CD4-positive, alpha-beta T cell treated with Interleukin-21 for 1 hour (primary cell): Measurements from ENCODE around the gene TAF5L.

Experiments
- DNase-seq: peaks from one replicate; pipeline ENCODE4 v3.0.0-alpha.2; 2020

TAF5L gene

GRCh38 chr1:229625915-229626831 lies at the start of gene TAF5L, which contains the start of gene URB2:
Gene TAF5L (minus strand): TSS chr1:229626122. CDS start chr1:229614482, 11,640 bp downstream.
Gene URB2 (plus strand): TSS chr1:229626247. CDS start chr1:229627634, 1,387 bp downstream.
- peak; percentile 88 for DNase-seq

- DNase-seq, result no peak
Observed at GRCh38 chr1:229675396-229675795, 49.5 kb upstream of the TAF5L start.

GRCh38 chr1:229674042-229674441 lies 48.1 kb upstream of the TAF5L start:
- DNase-seq, result no peak

- DNase-seq, result no peak
Observed at GRCh38 chr1:229672246-229672645, 46.3 kb upstream of the TAF5L start.

- no peak for DNase-seq
Observed at GRCh38 chr1:229671310-229671709, 45.4 kb upstream of the TAF5L start.

GRCh38 chr1:229669333-229669732 lies 43.4 kb upstream of the TAF5L start:
- no peak for DNase-seq

- no peak for DNase-seq
Observed at GRCh38 chr1:229666585-229666984, 40.7 kb upstream of the TAF5L start.

GRCh38 chr1:229665912-229666558 lies 40.1 kb upstream of the TAF5L start:
- no peak for DNase-seq

- peak; percentile 71 for DNase-seq
Observed at GRCh38 chr1:229664133-229664689, 38.3 kb upstream of the TAF5L start.

GRCh38 chr1:229661897-229662296 lies 36.0 kb upstream of the TAF5L start:
- DNase-seq, result no peak

- DNase-seq, result peak; percentile 65
Observed at GRCh38 chr1:229661022-229661877, 35.3 kb upstream of the TAF5L start.

- no peak for DNase-seq
Observed at GRCh38 chr1:229657993-229658755, 32.3 kb upstream of the TAF5L start.

- no peak for DNase-seq
Observed at GRCh38 chr1:229655781-229656180, 29.9 kb upstream of the TAF5L start.

- DNase-seq, result no peak
Observed at GRCh38 chr1:229653420-229653819, 27.5 kb upstream of the TAF5L start.

- no peak for DNase-seq
Observed at GRCh38 chr1:229651546-229651945, 25.6 kb upstream of the TAF5L start.

- DNase-seq, result no peak
Observed at GRCh38 chr1:229650045-229650444, 24.1 kb upstream of the TAF5L start.

- DNase-seq, result no peak
Observed at GRCh38 chr1:229648406-229648805, 22.5 kb upstream of the TAF5L start.

- no peak for DNase-seq
Observed at GRCh38 chr1:229645324-229645993, 19.5 kb upstream of the TAF5L start.

GRCh38 chr1:229643996-229644745 lies 18.2 kb upstream of the TAF5L start:
- no peak for DNase-seq

GRCh38 chr1:229642970-229643369 lies 17.0 kb upstream of the TAF5L start:
- no peak for DNase-seq

GRCh38 chr1:229642376-229642775 lies 16.5 kb upstream of the TAF5L start:
- DNase-seq, result no peak
